ENCODE measurements around the gene TTI1.
"Not testable (repeated sequence)": the region's sequence is repeated elsewhere in the genome, so short reads cannot be mapped to it uniquely, and the experiment has no call there.

Gene TTI1

DNA sequence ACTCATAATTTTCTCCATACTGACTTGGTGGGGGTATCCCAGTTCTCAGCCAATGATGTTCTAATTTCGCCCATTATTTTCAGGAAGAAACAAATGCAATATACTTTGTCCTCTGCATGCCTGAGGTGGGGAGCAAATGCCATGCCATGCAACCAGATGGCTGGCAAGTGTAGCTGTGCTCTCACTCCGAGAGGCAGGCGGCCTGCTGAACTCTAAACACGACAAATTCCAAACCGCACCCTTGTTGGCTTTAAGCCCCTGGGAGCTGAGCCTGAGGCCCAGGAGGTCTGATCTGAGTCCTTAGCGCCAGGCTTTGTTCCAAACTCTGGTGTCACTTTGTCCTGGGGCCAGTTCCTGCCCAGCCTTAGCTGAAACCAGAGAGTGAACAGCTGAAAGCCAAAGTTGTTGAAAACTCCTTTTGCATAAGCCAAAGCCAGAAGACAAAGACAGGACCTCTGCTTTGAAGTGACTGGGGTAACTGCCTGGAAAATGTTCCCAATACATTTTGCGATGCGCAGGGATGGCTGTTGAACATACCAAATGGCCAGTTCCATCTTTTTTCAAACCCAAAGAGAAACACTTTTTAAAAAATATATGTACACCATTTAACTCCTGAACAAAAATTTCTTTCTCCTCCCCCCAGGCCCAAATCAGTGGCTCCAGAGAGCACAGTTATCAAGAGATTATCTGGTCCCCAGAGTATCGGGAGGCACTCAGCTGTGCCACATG, 46.2 kb downstream of the TTI1 start:
- no peak for DNase-seq

DNA sequence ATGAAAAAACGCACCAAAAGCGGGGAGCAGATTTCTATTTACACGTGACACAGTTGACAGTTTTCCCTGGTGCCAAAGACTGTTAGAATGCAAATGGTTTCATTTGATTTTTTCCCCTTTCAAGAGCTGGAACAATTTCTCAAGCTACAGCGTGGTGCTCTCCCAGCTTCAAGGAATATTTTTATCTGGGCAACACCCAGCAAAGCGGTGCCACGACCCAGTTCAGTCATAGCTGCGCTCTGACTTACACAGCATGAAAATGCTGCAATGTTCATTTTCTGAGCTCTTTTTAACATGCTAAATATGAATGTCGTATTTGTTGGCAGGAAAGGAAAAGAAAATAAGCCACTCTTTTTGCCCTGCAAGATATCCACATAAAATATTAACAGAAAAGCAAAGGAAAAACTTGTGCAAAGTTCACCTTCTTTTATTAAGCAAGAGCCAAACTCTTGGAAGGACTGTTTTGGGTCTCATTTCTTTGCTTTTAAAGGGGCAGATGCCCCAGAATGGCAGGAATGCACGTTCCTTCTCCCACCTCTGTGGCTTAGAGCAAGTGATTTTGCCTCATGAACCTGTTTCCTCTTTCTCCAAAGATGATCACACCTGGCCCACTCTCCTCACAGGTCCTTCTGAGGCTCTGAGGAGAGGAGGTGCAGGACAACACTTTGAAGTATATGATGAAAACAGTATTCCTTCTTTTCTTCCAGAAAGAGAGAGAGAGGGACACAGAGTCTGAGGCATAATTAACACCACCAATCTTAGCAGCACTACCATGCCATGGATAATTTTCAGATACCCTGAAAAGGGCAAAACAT, 47.0 kb downstream of the TTI1 start:
- DNase-seq, result no peak

DNA sequence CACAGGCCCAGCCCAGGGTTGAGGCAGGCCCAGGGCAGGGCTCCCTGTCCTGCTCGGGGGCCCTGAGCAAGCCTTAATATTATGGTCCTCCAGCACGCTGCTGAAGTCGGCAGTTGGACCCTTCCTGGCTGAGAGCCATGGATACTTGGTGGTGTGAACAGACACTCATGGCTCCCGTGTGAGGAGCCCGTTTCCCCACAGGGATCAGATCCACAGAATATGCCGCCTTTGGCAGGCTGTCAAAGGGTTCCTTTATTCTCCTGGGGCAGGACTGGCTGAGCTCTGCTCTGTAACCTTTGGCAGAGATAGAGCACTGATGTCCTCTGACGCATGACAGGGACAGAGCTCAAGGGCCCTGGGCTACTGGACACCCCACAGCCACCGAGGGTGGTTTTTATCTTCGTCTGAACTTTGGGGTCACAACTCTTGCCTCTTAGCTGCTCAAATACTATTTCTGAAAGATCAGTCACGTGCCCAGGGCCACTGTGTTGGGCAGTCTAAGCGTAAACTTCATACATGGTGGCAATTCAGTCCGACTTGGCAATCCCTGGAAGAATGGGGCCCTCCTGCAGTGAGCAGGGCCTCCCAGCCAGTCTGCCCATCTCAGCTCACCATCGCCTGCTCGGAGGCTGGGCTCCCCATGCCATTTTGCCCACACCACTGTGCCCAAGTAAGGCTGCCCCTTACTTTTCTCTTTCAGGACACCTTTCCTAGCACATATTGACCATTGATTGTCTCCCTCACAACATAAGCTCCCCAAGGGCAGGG, 49.1 kb downstream of the TTI1 start:
- DNase-seq, result no peak

DNA sequence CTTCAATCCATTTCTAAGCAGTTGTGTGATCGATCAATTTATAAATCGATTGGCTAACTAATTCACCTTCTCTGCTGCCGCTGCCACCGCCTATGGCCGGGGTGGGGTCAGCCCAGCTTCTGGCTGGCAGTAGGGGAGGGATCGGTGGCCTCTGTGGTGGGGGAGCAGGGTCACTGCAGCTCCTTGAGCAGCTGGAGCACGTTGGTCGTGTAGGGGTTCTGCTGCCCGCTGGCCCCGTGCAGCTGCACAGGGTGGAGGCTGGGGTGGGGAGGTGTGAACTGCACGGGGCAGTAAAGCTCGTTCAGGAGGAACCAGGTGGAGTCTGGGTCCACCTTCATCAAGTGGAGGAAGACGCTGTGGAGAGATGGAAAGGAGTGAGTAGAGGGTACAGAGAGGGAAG, 50.0 kb downstream of the TTI1 start:
- no peak for DNase-seq

DNA sequence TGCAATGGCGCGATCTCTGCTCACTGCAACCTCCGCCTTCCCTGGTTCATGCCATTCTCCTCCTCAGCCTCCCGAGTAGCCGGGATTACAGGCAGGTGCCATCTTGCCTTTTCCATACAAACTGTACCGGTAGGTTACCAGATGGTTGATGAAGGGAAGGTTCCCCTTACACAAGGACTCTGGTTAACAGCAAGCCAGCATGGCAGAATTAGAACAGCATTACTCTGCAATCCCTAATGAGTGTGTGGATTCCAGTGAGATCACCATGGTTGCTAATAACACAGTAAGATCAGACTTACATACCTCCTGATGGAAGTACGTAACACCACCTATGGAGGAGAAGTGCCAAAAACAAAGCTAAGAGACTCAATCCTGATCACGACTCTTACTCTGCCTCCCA, 51.7 kb downstream of the TTI1 start:
- DNase-seq, result no peak

DNA sequence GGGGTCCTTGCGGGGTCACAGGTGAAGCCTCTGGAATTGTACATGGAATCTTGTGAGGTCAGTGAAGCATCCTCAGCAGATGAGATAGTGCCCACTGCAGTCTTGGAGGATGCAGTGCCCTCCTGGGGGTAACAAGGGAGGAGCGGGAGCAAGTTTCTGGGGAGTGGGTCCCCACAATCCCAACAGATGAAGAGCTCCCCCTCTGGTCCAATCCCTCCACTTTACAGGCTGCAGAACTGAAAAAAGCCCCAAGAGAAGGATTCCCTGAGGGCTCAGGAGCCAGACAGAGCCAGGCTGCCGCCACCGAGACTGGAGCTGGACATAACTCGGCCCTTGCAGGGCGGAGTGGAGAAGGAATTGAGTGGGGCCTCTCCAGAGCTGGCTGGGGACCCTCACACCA, 52.4 kb downstream of the TTI1 start:
- DNase-seq, result no peak

DNA sequence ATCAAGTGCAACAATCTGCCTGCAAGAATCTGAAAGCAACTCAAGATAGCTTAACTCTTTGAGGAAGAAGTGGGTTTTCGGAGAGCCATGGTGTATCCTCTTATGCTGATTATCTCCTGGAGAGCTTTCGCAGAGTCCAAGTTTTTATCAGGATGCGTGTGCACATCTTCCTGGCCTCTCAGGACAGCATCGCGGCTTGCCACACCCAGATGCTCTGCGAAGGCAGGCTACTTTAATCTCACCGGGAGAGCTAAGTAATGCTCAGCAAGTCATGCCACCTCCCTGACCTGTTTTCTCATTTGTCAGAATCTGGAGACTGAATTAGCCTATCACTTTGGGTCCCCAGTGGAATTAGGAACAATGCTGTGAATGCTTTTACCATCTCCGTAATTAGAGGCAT, 52.9 kb downstream of the TTI1 start:
- no peak for DNase-seq

DNA sequence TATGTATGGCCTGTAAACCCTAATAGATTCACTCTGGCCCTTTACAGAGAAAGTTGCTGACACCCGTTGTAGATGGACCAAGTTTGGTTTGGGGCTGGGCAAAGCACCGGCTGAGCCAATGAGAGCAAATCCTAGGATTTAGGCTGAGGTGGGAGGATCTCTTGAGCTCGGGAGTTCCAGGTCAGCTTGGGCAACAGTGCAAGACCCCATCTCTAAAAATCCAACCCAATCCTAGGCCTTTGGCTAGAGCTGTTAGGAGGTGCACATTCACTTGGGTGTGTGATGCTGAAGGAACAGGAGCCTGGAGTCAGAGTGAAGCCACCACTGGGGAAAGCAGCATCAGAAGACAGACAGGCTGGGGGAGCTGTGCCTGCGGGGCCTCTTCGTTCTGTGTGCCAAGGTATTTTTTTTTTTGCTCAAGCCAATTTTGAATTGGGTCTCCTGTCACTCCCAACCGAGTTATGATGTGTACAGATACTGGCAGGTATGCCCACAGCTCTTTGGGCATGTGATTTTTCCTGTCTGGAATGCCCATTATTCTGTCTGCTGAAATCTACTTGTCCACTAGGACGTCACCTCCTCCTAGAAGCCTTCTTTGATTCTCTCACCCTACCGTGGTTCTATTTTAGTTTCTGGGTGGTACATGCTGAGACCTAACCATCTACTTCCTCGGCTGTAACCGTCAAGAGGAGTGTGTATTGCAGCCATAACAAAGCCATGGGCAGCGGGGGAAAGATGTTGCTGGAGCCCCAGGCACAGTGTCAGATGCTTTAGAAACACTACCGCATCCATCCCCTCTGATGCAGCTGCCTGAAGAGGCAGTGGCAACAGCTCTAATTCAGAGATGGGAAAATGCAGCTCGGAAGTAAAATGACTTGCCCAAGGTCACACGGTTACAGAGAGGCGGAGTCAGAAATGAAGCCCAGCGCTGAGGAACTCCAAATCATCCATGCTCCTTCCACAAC, 54.0 kb downstream of the TTI1 start:
- DNase-seq, result no peak

DNA sequence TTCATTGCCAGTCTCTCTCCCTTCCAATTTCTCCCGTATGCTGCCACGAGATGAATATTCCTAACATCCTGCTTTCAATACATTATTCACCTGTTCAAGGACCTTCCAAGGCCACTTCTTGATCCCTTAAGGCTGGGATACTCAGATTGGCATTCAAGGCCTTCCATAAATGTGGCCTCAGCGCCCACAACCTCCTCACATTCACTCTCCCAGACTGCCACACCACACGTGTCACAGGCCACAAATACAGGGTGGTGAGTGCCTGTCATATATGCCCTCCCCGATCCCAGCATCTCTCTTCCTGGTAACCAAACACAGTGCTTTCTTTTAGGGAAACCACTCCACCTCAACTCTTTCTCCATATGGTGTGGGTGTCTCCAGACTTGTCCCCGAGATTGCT, 55.5 kb downstream of the TTI1 start:
- no peak for DNase-seq

DNA sequence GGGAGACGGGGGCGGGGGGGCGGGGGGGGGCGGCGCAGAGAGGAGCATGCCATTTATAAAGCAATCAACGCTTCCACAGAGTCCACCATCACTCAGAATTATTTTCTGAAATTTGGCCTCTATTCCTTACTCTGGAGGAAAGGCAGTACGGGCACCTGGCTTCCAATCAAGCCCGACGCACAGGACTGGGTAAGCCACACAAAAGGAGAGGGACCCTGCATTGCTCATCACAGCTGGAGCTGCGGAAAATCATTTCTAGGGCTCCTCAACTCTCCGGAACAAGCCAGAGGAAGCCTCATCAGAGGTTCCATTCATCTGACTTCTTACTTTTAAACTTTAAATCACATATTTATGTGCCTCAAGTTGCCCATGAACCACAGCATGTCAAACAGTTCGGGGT, 55.9 kb downstream of the TTI1 start:
- no peak for DNase-seq

DNA sequence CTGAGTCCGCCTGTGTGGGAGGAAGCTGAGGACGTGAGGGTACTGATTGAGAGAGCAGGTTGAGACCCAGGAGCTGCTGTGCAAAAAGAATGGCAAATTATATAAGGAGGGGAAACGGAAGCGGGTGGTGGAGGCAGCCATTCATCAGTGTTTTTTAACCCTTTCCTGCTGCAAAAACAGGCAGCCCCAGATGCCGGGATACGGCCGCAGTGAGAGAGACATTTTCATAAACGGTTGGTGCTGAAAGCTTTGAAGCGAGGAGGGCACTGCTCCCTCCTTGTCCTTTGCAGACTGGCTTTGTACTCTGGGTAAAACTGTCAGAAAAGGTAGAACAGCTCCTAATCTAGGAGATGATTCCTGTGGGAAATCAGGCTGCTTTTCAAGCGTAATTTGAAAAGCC, 56.4 kb downstream of the TTI1 start:
- DNase-seq, result no peak

DNA sequence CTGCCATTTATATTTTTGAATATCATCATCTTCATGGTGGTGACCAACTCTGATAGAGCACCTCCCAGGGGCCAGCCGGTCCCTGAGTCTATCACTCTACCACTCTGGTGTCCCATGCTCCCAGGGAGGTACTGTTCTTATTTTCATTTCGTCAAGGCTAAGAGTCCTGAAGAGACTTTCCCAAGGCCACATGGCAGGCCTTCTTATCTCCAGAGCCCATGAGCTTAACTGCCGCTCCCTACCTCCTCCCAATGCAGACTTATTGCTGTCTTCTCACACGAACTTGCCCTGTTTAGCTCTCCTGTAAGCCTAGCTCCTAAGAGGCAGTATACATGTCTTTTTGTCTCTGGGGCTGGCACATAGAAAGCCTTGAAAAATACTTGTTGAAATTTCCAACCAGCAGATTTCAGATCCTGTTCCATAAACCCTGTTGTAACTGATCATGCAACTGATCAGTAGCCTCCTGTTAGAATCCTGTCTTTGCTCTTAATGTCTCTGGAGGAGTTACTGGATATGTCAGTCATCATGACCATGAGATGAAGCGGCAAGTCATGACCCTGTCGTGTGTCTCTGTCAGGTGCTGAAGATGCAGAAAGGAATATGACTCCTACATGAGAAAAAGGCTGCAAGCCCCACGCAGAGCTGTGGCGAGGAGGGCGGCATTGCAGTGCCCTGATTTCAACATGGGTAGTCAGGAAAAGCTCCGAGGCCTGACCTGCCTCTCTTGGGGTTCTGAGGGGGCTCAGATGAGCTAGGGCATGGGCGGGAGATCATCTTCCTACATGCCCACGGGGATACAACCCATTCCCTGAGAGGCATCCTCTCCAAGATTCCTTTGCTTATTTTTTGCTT, 60.0 kb downstream of the TTI1 start:
- DNase-seq, result no peak

DNA sequence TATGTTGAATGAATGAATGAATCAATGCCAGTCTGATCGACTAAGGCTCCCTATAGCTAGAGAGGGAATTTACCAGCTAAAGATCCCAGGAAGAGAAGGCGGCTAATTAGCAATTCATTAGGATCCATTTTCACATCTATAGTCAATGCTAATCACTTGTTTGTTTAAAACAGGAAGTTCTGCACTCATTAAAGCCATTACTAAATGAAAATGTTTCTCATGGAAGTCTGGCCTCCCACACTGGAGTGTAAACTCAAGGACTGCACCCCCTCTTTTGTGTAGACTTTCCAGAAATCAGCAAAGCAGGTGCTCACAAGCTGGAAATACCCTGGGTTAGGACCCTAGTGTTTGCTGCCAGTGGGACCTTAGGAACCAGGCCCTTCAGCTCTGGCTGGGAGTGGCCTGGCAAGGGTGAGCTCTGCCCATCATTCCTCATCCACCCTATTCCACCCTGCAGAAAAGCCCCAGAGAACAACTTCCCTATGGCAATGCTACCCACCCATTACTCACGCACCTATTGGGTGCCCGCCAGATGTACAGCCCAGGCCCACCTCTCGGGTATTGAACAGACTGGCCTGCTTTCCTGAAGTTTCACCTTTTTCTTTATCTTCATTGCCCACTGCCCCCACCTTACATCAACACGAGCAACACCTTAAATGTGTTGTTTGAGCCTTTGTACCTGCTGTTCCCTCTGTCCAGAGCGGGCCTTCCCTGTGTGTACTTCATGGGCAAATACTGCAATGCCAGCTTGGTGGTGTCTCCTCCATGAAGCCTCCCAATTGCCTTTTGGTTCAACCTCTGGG, 60.8 kb downstream of the TTI1 start:
- DNase-seq, result no peak

DNA sequence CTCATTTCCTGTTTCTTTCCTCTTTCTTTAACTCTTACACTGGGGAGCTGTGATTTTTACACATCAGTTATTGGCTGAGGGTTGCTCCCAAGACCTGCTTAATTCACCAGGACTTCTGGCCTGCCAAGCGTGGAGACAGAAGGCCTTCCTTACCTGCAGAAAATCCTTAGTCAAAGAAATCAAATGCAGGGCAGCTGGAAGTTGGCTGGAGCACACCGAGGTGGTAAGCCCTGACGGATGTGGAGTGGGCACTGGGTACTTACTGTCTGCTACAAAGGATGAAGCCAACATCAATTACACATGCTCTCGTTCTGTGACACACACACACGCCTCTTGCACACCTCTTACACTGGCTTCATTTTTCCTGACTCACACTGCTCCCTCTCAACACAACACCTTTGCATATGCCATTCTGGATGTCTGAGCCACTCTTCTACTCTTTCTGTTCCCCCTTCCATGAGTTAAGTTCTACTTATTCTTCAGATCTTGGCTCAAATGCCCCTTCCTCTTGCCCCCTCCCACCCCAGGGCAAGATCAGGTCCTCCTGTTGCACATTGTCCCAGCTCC, 61.6 kb downstream of the TTI1 start:
- no peak for DNase-seq

DNA sequence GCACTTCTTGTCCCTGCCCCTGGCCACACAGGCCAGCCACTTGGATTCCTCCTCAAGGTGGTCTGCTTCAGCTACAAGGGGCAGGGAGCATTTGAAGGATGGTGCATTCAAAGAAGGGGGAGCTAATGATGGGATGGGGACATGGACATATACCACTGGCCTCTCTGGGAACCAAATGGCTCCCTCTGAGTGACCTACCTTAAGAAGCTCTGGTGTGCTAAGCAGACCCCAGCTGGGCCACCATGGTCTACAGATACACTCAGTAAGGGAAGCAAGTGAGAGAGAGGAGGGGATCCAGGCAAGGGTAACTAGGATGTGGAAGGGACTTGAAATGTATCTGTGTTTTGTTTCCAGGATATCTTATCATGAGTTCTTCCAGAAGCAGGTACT, 62.4 kb downstream of the TTI1 start:
- DNase-seq, result no peak

DNA sequence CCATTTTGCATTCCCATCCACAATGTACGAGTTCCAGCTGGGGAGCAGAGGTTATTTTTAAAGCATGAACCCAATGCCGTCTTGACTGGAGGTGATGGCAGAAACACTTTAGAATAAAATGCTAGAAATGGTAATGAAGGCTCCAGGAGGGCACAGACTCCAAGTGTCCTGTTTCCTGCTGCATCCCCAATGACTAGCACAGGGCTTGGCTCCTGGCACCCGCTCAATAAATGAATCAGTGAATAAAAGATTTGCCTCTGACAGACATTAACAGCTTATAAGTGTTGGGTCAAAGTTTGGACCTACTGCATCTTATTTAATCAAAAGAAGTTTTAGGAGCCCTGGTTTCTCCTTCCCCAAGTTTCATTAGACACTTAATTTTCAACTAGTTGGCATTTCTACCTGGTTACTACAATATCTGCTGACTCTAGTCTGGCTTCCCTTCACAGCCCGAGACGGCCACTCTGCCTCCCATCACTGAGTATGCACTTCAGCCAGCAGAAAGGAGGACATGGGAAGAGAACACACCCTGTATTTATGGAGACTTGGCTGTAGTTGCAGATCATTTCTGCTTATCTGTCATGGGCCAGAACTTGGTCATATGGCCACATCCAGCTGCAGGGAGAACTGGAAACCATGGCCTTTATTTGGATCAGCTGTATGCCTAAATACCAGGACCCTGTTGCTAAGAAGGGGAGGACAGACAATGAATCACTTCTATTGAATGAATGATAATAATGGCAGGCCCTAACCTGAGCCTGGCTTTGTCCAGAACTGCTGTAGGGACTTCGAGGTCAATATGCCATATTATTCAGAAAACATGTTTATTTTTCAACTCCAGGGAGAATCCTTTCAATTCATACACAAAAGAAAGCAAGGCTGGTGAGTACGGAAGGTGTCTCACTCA, 63.1 kb downstream of the TTI1 start:
- DNase-seq, result no peak

DNA sequence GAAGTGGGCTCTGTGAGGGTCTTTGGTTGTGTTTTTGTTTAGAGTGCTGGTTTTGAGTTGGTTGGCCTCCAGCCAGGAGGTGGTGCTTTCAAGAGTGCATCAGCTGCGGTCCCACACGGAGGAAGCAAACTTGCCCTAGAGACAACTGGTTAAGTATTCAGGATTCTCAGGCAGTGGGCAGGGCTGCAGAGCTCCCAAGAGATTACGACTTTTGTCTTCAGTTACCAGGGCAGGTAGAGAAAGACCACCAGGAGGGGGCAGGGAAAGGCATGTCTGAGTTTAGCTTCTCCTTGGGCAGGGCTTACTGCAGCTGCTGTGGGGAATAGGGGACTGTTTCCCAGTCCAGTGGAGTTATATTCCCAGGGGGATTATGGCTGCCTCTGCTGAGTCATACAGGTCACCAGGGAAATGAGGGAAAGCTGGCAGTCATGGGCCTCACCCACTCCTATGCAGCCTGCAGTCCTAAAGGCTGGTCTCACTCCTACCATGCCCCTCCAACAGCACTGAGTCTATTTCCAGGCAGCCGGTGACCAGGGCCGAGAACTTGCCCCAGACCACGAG, 64.3 kb downstream of the TTI1 start:
- DNase-seq, result no peak

DNA sequence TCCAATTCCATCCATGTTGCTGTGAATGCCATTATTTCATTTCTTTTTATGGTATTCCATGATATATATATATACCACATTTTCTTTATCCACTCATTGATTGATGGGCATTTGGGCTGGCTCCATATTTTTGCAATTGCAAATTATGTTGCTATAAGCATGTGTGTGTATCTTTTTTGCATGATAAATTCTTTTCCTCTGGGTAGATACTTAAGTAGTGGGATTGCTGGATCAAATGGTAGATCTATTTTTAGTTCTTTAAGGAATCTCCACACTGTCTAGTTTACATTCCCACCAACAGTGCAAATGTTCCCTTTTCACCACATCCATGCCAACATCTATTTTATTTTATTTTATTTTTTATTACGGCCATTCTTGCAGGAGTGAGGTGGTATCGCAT, 69.8 kb downstream of the TTI1 start:
- not testable (repeated sequence) for DNase-seq

DNA sequence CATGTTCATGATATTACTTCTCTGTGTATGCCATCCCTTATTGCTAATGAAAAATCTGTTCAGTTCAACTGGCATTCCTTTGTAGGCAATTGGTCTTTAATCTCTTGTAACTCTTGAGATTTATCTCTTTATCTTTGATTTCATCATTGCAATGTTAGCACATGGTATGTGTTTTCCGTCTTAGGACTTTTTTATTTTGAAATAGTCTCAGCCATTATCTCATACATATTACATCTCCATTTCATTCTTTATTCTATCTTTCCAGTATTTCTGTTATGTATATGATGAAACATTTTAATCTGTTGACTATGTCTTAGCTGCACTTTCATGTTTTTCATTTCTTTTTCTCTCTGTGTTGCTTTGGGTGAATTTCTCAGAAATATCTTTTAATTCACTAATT, 72.2 kb downstream of the TTI1 start:
- DNase-seq, result no peak

Data from NCI-H226 (cell line).